ENCODE results near the gene WDR76.
"Not testable (repeated sequence)": the region's sequence is repeated elsewhere in the genome, so short reads cannot be mapped to it uniquely, and the experiment has no call there.

The WDR76 gene

GRCh38 chr15:43821505-43821904 lies 5.3 kb upstream of the WDR76 start:
- no peak for DNase-seq (ENCODE audit: low read depth)

GRCh38 chr15:43824302-43825246 lies 2.2 kb upstream of the WDR76 start, which contains the start of gene MFAP1:
TSS of gene MFAP1 (minus strand) at chr15:43824690. CDS start at chr15:43824569, 121 bp downstream.
- peak; percentile 85 for DNase-seq (ENCODE audit: low read depth)

- not testable (repeated sequence) for DNase-seq (ENCODE audit: low read depth)
Measured at GRCh38 chr15:43825305-43825704, 1.5 kb upstream of the WDR76 start.

GRCh38 chr15:43826029-43826507 lies 734 bp upstream of the WDR76 start:
- DNase-seq (ENCODE audit: low read depth): no peak

- DNase-seq (ENCODE audit: low read depth): no peak
Measured at GRCh38 chr15:43828061-43828657, 1.4 kb downstream of the WDR76 start.

GRCh38 chr15:43829951-43830540 lies 3.2 kb downstream of the WDR76 start:
- not testable (repeated sequence) for DNase-seq (ENCODE audit: low read depth)

GRCh38 chr15:43830691-43831275 lies 4.0 kb downstream of the WDR76 start:
- not testable (repeated sequence) for DNase-seq (ENCODE audit: low read depth)

- DNase-seq (ENCODE audit: low read depth): not testable (repeated sequence)
Measured at GRCh38 chr15:43831519-43832052, 4.8 kb downstream of the WDR76 start.

GRCh38 chr15:43832485-43832884 lies 5.7 kb downstream of the WDR76 start:
- not testable (repeated sequence) for DNase-seq (ENCODE audit: low read depth)

GRCh38 chr15:43845421-43845820 lies 18.6 kb downstream of the WDR76 start:
- no peak for DNase-seq (ENCODE audit: low read depth)

- DNase-seq (ENCODE audit: low read depth): no peak
Measured at GRCh38 chr15:43851251-43851650, 24.4 kb downstream of the WDR76 start.

- no peak for DNase-seq (ENCODE audit: low read depth)
Measured at GRCh38 chr15:43852607-43853006, 25.8 kb downstream of the WDR76 start.

GRCh38 chr15:43854801-43855200 lies 28.0 kb downstream of the WDR76 start:
- DNase-seq (ENCODE audit: low read depth): no peak

GRCh38 chr15:43859546-43859945 lies 32.7 kb downstream of the WDR76 start:
- DNase-seq (ENCODE audit: low read depth): no peak

GRCh38 chr15:43866636-43867035 lies 39.8 kb downstream of the WDR76 start:
- not testable (repeated sequence) for DNase-seq (ENCODE audit: low read depth)

- DNase-seq (ENCODE audit: low read depth): no peak
Measured at GRCh38 chr15:43867096-43867495, 40.3 kb downstream of the WDR76 start.

GRCh38 chr15:43868406-43868805 lies 41.6 kb downstream of the WDR76 start:
- DNase-seq (ENCODE audit: low read depth): no peak

GRCh38 chr15:43871835-43872234 lies 45.0 kb downstream of the WDR76 start:
- DNase-seq (ENCODE audit: low read depth): no peak

GRCh38 chr15:43872416-43873020 lies 45.7 kb downstream of the WDR76 start:
- DNase-seq (ENCODE audit: low read depth): no peak

GRCh38 chr15:43873651-43874050 lies 46.8 kb downstream of the WDR76 start:
- DNase-seq (ENCODE audit: low read depth): no peak

- no peak for DNase-seq (ENCODE audit: low read depth)
Measured at GRCh38 chr15:43876872-43877271, 50.1 kb downstream of the WDR76 start.

GRCh38 chr15:43877371-43877770 lies 50.6 kb downstream of the WDR76 start:
- no peak for DNase-seq (ENCODE audit: low read depth)
